HL-60/S4 treated with retinoic acid at 250 ng/mL for 4 days and 3 days (cell line): Measurements from ENCODE around the gene RAB17.

Experiments
- in situ Hi-C: fragments of 300-500 bp; cut with MboI; formaldehyde crosslinking; loops from 2 replicates; pipeline ENCODE4 v1.7.0; 2022; ENCODE audit warnings: low sequenced_read_pairs

The RAB17 gene

GRCh38 chr2:237581326-237581725, 9.2 kb downstream of the RAB17 start:
- in situ Hi-C loops: no loop called here

- in situ Hi-C loops: no loop called here
Observed at GRCh38 chr2:237577956-237578870, 12.3 kb downstream of the RAB17 start.

- in situ Hi-C loops: no loop called here
Observed at GRCh38 chr2:237577458-237577857, 13.1 kb downstream of the RAB17 start.

- in situ Hi-C loops: no loop called here
Observed at GRCh38 chr2:237576974-237577373, 13.6 kb downstream of the RAB17 start.

- in situ Hi-C loops: no loop called here
Observed at GRCh38 chr2:237575869-237576862, 14.4 kb downstream of the RAB17 start.

- in situ Hi-C loops: no loop called here
Observed at GRCh38 chr2:237574894-237575868, 15.4 kb downstream of the RAB17 start.

GRCh38 chr2:237574467-237574866, 16.1 kb downstream of the RAB17 start:
- in situ Hi-C loops: no loop called here

GRCh38 chr2:237573721-237574415, 16.7 kb downstream of the RAB17 start:
- in situ Hi-C loops: no loop called here

- in situ Hi-C loops: no loop called here
Observed at GRCh38 chr2:237572742-237573101, 17.8 kb downstream of the RAB17 start.

GRCh38 chr2:237572021-237572741, 18.4 kb downstream of the RAB17 start:
- in situ Hi-C loops: no loop called here

- in situ Hi-C loops: no loop called here
Observed at GRCh38 chr2:237571551-237571950, 19.0 kb downstream of the RAB17 start.

GRCh38 chr2:237570776-237571335, 19.7 kb downstream of the RAB17 start:
- in situ Hi-C loops: no loop called here

GRCh38 chr2:237569896-237570295, 20.6 kb downstream of the RAB17 start:
- in situ Hi-C loops: no loop called here

GRCh38 chr2:237569041-237569440, 21.5 kb downstream of the RAB17 start:
- in situ Hi-C loops: no loop called here

- in situ Hi-C loops: no loop called here
Observed at GRCh38 chr2:237568121-237568660, 22.3 kb downstream of the RAB17 start.

- in situ Hi-C loops: no loop called here
Observed at GRCh38 chr2:237567276-237568029, 23.1 kb downstream of the RAB17 start.

- in situ Hi-C loops: no loop called here
Observed at GRCh38 chr2:237566401-237567235, 23.9 kb downstream of the RAB17 start, which contains the start of gene PRLH. PRLH (plus strand) TSS chr2:237566574; CDS start chr2:237566574, 0 bp downstream.
